H4 (cell line): ENCODE measurements around the gene TMEM25. TPM values are rescaled to one million over a fixed set of nuclear protein-coding genes. Genes with fewer than 3 reads are reported as not detected.
"Not testable (repeated sequence)": the region's sequence is repeated elsewhere in the genome, so short reads cannot be mapped to it uniquely, and the experiment has no call there.

Experiments used
- DNase-seq: peaks from one replicate; pipeline ENCODE4 v3.0.0-alpha.2; 2015; ENCODE audit warnings: low spot score
- total RNA-seq: library from RNA; depleted of rRNA; stranded (reverse); fragments of >200 nt; shearing (Covaris generic); gene quantifications from 2 replicates; pipeline ENCODE4 v1.2.3, GENCODE V29; 2014; rRNA removed

TMEM25 gene
- 8.9 and 13.8 TPM in 2 replicates for total RNA-seq

DNA sequence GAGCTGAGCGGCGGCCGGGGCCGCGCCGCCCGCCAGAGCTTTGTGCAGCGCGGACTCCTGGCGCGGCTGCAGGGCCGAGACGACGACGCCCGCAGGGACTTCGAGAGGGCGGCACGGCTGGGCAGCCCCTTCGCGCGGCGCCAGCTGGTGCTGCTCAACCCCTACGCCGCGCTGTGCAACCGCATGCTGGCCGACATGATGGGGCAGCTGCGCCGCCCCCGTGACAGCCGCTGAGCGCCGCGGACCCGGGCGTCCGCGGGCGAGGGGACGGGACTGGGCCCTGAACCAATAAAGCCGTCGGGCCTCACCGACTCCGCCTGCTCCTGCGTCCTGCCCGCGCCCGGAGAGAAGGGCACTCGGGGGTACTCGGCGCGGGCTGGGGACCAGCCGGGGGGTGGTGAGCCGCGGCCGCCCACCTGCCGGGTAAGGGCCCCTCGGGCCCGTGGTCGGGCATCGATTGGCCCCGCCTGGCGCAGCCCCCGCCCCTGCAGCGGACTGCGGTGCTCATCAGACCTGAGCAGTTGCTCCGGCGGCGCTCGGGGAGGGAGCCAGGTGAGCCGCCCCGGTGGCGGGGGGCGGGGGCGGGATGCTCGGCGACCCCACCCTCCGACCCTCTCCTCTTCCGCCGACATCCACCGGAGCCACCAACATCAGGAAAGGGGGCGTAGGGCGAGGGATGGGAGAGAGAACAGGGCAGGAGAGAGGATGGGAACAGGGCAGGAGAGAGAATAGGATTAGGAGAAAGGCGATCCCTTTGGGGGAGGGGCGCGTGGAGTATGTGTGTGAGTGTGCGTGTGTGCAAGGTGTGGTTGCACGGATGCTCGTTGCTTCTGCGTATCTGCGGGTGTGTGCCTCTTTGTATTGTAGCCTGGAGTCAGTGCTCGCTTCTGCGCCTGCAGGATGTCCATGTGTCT, at the start of gene TMEM25:
TSS of gene TMEM25 (plus strand) at position 510 of the 914 bp plus-strand sequence. CDS start 610 bp downstream, outside the sequence.
- DNase-seq: no peak

DNA sequence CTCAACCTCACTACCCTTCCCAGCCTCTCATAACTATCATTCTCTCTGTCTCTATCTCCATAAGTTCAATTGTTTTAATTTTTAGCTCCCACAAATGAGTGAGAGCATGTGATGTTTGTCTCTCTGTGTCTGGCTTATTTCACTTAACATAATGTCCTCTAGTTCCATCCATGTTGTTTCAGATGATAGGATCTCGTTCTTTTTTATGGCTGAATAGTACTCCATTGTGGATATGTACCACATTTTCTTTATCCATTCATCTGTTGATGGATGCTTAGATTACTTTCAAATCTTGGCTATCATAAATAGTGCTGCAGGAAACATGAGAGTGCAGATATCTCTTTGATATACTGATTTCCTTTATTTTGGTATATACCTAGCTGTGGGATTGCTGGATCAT, 49.8 kb upstream of the TMEM25 start:
- not testable (repeated sequence) for DNase-seq

DNA sequence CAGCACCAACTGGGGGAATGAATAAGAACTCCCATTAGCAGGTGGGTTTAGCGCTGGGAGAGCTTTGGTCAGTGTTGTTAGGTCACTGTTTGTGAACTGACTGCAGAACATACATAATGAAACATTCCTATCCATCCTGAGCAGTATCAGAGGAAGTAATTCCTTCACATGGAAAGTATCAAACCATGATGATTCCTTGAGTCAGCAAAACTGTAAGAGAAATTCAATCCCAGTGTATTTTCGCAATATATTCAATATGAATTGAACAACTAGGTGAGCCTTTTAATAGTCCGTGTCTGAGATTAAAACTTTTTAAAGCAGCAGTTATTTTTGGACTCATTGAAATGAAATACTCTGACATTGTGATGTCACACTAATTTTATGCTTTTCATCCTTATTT, 46.6 kb upstream of the TMEM25 start:
- no peak for DNase-seq

DNA sequence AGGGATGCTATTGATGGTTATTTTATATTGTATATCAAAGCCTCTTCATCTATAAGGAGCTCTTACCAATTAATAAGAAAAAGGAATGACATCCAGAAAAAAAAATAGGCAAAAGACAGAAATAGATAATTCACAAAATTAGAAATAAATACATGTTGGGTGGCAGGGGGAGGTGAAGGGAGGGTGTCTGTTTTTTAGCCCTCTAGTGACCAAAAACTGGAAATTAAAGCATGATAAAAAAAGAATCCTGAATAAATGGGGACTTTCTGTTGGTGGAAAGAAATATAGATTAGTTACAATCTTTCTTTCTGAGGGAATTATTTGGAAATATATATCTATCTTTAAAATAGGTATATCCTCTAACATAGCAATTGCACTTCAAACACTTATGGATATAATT, 45.7 kb upstream of the TMEM25 start:
- DNase-seq: no peak

DNA sequence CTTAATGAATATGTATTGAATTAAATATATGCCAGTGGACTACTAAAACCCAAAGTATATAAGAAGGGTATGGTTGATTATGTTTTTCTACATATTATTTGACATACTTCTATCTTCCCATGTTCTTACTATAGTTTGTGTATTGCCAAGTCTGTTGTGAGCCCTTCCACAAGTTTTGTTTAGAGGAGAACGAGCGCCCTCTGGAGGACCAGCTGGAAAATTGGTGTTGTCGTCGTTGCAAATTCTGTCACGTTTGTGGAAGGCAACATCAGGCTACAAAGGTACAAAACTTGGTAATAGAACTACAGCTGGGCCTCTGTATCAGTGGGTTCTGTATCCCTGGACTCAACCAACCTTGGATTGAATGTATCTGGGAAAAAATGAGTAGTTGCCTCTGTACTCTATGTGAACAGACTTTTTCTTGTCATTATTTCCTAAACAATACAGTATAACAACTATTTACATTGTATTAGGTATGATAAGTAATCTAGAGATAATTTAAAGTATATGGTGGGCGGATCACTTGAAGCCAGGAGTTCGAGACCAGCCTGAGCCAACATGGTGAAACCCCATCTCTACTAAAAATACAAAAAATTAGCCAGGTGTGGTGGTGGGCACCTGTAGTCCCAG, 42.4 kb upstream of the TMEM25 start:
- DNase-seq: peak; percentile 55

DNA sequence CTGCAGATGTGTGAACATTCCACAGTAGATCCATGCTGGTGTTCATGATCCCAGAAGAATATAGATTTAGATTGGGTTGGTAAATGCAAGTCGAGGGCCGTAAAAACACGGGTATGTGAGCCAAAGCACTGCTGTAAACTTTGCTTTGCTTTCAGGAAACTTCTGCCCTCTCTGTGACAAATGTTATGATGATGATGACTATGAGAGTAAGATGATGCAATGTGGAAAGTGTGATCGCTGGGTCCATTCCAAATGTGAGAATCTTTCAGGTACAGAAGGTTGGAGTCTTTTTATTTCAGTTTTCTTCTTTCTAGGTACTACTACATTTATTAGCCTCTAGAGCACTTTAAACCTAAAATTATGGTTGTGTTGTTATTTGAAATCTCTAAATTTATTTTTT, 40.0 kb upstream of the TMEM25 start:
- DNase-seq: no peak

DNA sequence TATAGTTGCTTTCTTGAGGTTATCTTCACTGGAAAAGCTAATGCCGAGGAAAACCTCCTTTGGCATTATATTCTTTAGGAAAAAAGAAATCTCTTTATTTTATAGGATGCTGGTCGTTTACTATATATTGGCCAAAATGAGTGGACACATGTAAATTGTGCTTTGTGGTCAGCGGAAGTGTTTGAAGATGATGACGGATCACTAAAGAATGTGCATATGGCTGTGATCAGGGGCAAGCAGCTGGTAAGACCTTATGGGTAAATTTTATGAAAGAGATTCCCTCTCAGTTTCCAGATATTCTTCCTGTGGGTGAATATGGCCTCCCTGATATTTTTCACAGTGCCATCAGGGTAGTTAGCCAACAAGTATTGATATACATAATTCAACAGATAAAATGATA, 33.2 kb upstream of the TMEM25 start:
- DNase-seq: no peak

DNA sequence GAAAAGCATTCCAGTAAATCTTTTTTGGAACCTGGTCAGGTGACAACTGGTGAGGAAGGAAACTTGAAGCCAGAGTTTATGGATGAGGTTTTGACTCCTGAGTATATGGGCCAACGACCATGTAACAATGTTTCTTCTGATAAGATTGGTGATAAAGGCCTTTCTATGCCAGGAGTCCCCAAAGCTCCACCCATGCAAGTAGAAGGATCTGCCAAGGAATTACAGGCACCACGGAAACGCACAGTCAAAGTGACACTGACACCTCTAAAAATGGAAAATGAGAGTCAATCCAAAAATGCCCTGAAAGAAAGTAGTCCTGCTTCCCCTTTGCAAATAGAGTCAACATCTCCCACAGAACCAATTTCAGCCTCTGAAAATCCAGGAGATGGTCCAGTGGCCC, 27.8 kb upstream of the TMEM25 start:
- DNase-seq: no peak

DNA sequence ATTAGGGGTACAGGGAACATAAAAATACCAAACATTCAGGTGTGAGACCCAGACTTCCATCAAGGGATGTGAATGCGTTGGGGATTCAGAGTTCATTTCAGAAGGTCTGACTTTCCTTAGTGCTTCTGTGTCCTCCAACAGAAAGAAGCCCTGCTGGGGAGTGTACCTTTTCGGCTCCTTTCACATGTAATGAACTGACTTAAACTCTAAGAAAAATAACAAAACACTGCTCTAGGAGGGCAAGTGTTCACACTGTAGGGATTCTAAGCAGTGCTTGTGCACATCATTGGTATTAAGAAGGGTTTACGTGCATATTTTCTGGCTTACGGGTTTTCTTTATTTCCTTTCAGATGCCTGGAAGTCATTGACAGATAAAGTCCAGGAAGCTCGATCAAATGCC, 19.4 kb upstream of the TMEM25 start:
- no peak for DNase-seq

DNA sequence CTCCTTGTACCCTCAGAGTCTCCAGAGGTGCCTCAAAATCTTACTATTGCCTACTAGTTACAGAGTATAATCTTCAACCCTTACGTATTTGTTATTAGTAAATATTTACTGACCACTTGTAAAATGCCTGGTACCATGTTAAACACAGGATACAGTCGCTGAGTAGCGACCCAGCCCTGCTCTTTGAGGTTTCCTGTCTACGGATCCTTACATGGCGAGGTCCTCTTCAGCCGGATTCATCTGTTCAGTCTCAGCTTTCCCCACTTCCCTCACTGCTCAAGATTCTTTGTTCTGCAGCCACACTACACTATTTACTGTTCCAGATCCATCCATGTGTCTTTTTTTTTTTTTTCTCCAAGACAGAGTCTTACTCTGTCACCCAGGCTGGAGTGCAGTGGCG, 16.9 kb upstream of the TMEM25 start:
- DNase-seq: no peak

DNA sequence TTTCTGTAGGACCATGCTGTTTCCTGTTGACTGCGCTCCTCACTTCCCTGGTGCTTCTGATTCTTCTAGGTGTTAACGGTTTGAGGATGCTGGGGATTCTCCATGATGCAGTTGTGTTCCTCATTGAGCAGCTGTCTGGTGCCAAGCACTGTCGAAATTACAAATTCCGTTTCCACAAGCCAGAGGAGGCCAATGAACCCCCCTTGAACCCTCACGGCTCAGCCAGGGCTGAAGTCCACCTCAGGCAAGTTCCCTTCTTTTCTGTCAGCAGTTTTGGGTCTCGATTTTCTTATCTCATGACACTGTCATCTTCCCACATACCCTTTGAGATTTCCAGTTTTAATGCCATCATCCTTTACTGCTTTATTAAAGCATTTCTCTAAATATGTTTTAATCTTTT, 11.4 kb upstream of the TMEM25 start:
- DNase-seq: no peak

DNA sequence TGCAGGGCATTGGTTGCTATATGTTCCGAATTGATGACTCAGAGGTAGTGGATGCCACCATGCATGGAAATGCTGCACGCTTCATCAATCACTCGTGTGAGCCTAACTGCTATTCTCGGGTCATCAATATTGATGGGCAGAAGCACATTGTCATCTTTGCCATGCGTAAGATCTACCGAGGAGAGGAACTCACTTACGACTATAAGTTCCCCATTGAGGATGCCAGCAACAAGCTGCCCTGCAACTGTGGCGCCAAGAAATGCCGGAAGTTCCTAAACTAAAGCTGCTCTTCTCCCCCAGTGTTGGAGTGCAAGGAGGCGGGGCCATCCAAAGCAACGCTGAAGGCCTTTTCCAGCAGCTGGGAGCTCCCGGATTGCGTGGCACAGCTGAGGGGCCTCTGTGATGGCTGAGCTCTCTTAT, 9.1 kb upstream of the TMEM25 start:
- DNase-seq: no peak

DNA sequence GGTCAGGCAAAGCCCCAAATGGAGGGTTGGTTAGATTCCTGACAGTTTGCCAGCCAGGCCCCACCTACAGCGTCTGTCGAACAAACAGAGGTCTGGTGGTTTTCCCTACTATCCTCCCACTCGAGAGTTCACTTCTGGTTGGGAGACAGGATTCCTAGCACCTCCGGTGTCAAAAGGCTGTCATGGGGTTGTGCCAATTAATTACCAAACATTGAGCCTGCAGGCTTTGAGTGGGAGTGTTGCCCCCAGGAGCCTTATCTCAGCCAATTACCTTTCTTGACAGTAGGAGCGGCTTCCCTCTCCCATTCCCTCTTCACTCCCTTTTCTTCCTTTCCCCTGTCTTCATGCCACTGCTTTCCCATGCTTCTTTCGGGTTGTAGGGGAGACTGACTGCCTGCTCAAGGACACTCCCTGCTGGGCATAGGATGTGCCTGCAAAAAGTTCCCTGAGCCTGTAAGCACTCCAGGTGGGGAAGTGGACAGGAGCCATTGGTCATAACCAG, 8.4 kb upstream of the TMEM25 start:
- DNase-seq: peak; percentile 38

DNA sequence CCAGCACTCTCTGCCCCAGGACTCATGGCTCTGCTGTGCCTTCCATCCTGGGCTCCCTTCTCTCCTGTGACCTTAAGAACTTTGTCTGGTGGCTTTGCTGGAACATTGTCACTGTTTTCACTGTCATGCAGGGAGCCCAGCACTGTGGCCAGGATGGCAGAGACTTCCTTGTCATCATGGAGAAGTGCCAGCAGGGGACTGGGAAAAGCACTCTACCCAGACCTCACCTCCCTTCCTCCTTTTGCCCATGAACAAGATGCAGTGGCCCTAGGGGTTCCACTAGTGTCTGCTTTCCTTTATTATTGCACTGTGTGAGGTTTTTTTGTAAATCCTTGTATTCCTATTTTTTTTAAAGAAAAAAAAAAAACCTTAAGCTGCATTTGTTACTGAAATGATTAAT, 6.6 kb upstream of the TMEM25 start:
- no peak for DNase-seq

DNA sequence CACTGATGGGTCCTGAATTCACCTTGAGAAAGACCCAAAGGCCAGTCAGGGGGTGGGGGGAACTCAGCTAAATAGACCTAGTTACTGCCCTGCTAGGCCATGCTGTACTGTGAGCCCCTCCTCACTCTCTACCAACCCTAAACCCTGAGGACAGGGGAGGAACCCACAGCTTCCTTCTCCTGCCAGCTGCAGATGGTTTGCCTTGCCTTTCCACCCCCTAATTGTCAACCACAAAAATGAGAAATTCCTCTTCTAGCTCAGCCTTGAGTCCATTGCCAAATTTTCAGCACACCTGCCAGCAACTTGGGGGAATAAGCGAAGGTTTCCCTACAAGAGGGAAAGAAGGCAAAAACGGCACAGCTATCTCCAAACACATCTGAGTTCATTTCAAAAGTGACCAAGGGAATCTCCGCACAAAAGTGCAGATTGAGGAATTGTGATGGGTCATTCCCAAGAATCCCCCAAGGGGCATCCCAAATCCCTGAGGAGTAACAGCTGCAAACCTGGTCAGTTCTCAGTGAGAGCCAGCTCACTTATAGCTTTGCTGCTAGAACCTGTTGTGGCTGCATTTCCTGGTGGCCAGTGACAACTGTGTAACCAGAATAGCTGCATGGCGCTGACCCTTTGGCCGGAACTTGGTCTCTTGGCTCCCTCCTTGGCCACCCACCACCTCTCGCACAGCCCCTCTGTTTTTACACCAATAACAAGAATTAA, 6.1 kb upstream of the TMEM25 start:
- no peak for DNase-seq

DNA sequence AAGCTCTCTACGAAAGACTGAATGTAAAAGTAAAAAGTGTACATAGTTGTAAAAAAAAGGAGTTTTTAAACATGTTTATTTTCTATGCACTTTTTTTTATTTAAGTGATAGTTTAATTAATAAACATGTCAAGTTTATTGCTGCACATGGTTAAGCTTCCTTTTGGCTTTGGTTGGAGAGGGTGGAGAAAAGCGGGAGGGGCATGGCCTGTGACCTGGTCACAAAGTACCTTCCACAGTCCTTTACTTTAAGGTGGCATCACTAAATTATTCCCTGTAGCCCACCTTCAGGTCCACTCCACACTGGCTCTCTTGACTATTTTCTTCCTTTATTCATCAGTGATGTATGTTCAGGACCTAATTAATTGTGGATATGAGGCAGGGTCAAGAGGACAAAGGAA, 4.3 kb upstream of the TMEM25 start:
- DNase-seq: no peak

DNA sequence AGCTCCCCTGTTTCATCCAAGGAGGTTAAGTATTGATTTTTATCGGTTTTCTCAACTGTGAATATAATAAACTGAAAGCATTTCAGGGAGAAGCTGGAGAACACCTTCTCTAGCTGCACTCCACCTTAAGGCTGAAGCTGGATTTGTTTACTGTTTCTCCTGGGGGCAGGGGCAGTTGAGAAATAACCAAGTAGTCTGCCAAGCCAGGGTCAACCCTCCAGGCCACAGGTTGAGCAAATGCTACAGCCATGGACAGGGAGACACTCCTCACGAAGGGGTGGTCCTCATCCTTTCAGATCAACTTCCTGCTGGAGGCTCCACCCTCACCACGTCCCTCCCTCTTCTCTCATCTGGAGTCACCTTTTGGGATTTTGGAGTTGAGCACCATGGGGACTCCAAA, 3.9 kb upstream of the TMEM25 start, which contains the start of gene TTC36:
TSS of gene TTC36 (plus strand) at position 366 of the 400 bp plus-strand sequence. CDS start at position 387, 21 bp downstream.
- no peak for DNase-seq

DNA sequence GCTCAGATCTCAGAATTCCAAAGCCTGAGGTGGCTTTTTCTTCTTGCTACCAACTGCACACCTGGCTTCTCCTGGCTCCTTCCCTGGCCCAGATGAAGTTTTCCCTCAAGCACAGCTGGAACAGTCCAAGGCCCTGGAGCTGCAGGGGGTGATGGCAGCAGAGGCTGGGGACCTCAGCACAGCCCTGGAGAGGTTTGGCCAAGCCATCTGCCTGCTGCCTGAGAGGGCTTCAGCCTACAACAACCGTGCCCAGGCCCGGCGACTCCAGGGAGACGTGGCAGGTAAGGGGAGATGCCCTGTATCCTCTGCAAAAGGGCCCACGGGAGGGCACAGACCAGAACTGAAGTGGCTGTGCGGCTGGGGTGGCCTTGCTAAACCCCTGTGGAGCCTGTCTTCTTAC, 2.5 kb upstream of the TMEM25 start:
- no peak for DNase-seq

DNA sequence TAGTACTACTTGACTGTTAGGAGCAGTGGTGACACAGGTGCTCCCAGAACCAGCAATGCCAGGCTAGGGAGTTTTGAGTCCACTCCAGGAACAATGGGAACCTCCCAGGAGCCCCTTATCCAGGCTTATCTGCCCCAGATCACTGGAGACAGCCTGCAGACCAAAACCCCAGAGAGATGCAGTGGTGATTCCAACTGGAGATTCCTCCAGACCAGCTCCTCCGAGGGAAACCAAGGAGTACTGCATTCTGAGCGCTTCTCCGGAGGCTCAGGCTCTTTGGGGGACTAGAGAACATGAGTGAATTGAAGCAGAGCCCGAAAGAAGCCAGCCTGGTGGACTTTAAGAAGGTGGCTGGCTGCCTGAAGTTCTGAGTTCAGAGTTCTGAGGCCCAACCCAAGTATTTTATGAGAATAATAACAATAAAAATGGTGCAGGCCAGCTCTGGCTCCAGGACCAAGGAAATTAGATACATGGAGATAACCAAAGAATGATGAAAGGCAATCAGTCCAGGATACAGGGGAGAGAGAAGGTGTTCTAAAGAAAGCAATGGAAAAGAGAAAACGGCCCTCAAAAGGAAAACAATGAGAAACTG, 1.3 kb upstream of the TMEM25 start:
- no peak for DNase-seq

DNA sequence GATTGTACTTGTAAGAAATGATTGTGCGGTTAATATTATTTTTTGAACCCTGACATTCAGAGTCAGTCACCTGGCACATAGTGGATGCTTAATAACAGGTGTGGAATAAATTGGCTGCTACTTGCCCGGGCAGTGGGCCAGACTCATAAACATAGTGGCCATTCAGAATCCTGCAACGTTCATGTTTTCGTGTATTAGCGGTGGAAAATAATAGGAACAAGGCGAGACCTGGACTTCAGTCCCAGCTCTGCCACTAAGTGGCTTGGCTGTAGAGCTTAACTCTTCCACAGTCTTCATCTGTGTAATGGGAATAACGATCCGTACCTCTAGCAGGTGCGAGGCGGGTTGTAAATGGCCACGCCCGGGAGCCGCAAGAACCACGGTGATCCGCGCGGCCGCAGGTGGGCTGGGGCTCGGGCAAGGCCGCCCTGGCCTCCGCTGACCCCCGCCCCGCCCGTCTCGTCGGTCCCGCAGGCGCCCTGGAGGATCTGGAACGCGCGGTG, 761 bp upstream of the TMEM25 start:
- no peak for DNase-seq

DNA sequence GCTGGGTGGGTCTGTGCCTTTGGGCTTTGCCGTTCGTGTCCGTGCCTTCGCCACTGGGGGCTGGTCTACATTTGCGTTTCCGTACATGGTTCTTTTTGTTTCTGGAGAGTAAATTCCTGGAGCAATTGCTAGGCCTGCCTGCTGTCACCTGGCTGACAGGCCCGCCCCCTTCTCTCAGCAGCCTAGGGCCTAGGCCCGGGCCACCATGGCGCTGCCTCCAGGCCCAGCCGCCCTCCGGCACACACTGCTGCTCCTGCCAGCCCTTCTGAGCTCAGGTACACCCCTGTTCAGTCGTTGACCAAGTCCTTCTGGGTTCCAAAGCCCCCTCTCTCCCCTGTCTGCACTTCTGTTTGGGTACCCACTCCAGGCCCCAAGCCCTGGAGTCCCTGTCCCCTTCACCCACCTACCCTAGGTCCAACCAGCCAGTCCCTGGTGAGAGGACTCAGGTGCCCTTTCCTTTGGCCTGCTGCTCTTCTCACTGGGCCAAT, 649 bp downstream of the TMEM25 start:
- no peak for DNase-seq
